H1 (cell line): Measurements from ENCODE around the gene CAMKK1. TPM values are rescaled to one million over a fixed set of nuclear protein-coding genes. Genes with fewer than 3 reads are reported as not detected.

Experiments
- CTCF ChIA-PET: fragments of 300-600 bp; sonication (Branson Sonifier 250); formaldehyde crosslinking; loops from one replicate; lab custom pipeline; 2021; ENCODE audit not compliant: partially characterized antibody; lab: Charles Lee
- POLR2A ChIA-PET: fragments of 300-600 bp; sonication (Branson Sonifier 250); formaldehyde crosslinking; loops from one replicate; lab custom pipeline; 2021; ENCODE audit warnings: inconsistent platforms; ENCODE audit not compliant: partially characterized antibody; lab: Charles Lee
- DNase-seq, 2 experiments: peaks; one replicate each; pipeline versions ENCODE4 v3.0.0 to v3.0.0-alpha.2; 2010 to 2022; ENCODE audit warnings: low spot score in 2 of 2, low read depth in 1 of 2, mixed read lengths in 1 of 2
- FAIRE-seq: peaks from 2 replicates; lab custom pipeline; 2011; peaks lifted over from hg19 to GRCh38; lab: Jason Lieb, UNC
- H2AFZ ChIP-seq: 2 replicates; pipeline ENCODE4 v1.8.1; 2012; ENCODE audit warnings: low read length, inconsistent platforms
- H2AK5ac ChIP-seq: 2 replicates; pipeline ENCODE4 v1.6.1; 2013; ENCODE audit warnings: low read depth, low read length
- H2BK120ac ChIP-seq: replicated peaks from 2 replicates; pipeline ENCODE3; 2013; ENCODE audit warnings: low read depth, low read length, inconsistent platforms
- H2BK12ac ChIP-seq: 2 replicates; pipeline ENCODE4 v1.6.1; 2013; ENCODE audit warnings: low read depth, low read length
- H2BK15ac ChIP-seq: 2 replicates; pipeline ENCODE4 v1.6.1; 2013; ENCODE audit warnings: low read length
- H2BK20ac ChIP-seq: 2 replicates; pipeline ENCODE4 v1.6.1; 2013; ENCODE audit warnings: low read length
- H2BK5ac ChIP-seq: 2 replicates; pipeline ENCODE4 v1.6.1; 2013; ENCODE audit warnings: low read depth, low read length
- H3K14ac ChIP-seq: 2 replicates; pipeline ENCODE4 v1.6.1; 2013; ENCODE audit warnings: inconsistent platforms; ENCODE audit not compliant: insufficient read length
- H3K18ac ChIP-seq: 2 replicates; pipeline ENCODE4 v1.6.1; 2013; ENCODE audit warnings: low read length; ENCODE audit errors: extremely low read depth
- H3K23ac ChIP-seq: 2 replicates; pipeline ENCODE4 v1.6.1; 2013; ENCODE audit warnings: inconsistent platforms; ENCODE audit not compliant: insufficient read length
- H3K23me2 ChIP-seq: 2 replicates; pipeline ENCODE4 v1.6.1; 2013; ENCODE audit warnings: low read depth, low read length
- H3K27ac ChIP-seq: 2 replicates; pipeline ENCODE4 v1.6.1; 2011; ENCODE audit warnings: low read depth, low read length, inconsistent platforms
- H3K27me3 ChIP-seq, 4 experiments: replicated peaks in 1 of 4; 1 replicate in 1 of 4; 2 replicates in 3 of 4; pipeline versions ENCODE4 v1.6.1 to v1.8.1; 2011 to 2013; ENCODE audit warnings: low read length in 3 of 4, mild to moderate bottlenecking in 3 of 4, inconsistent platforms in 2 of 4, mixed read lengths in 2 of 4, moderate library complexity in 1 of 4; ENCODE audit not compliant: control insufficient read depth in 3 of 4, insufficient read depth in 3 of 4; ENCODE audit errors: extremely low read depth in 1 of 4
- H3K36me3 ChIP-seq, 4 experiments: 2 replicates each; pipeline versions ENCODE4 v1.6.1 to v1.8.1; 2011 to 2013; ENCODE audit warnings: mild to moderate bottlenecking in 4 of 4, low read length in 3 of 4, moderate library complexity in 2 of 4, control low read depth in 1 of 4, inconsistent platforms in 1 of 4; ENCODE audit not compliant: insufficient read depth in 4 of 4, control insufficient read depth in 2 of 4
- H3K4ac ChIP-seq: replicated peaks from 2 replicates; pipeline ENCODE3; 2013; ENCODE audit warnings: low read length, low read depth, mixed read lengths, inconsistent platforms; ENCODE audit not compliant: insufficient read length
- H3K4me1 ChIP-seq, 4 experiments: replicated peaks in 1 of 4; 1 replicate in 1 of 4; 2 replicates in 3 of 4; pipeline versions ENCODE4 v1.6.1 to v1.8.1; 2011 to 2013; ENCODE audit warnings: low read length in 3 of 4, inconsistent platforms in 2 of 4, mixed read lengths in 1 of 4; ENCODE audit not compliant: insufficient read depth in 4 of 4, control insufficient read depth in 3 of 4
- H3K4me2 ChIP-seq, 2 experiments: 2 replicates each; pipeline versions ENCODE4 v1.6.1 to v1.8.1; 2011 to 2013; ENCODE audit warnings: low read depth in 2 of 2, low read length in 2 of 2, control low read depth in 1 of 2, inconsistent platforms in 1 of 2, mild to moderate bottlenecking in 1 of 2; ENCODE audit not compliant: insufficient read depth in 1 of 2
- H3K4me3 ChIP-seq, 4 experiments: fragments of 200-600, 300-600 bp in 1 of 4; sonication (generic), shearing (Covaris generic), sonication (Bioruptor Twin) in 1 of 4; 2 replicates each; pipeline versions ENCODE4 v1.5.1 to v1.8.1; 2011 to 2016; ENCODE audit warnings: low read length in 4 of 4, low read depth in 3 of 4, control low read depth in 2 of 4, inconsistent platforms in 2 of 4, mild to moderate bottlenecking in 2 of 4, mixed read lengths in 1 of 4, moderate library complexity in 1 of 4; ENCODE audit not compliant: insufficient read depth in 2 of 4; ENCODE audit errors: extremely low read depth in 1 of 4
- H3K56ac ChIP-seq: replicated peaks from 2 replicates; pipeline ENCODE3; 2013; ENCODE audit warnings: low read depth, mild to moderate bottlenecking, mixed read lengths, low read length, inconsistent platforms; ENCODE audit not compliant: insufficient read length
- H3K79me1 ChIP-seq: 2 replicates; pipeline ENCODE4 v1.6.1; 2013; ENCODE audit warnings: low read depth, low read length, control low read depth
- H3K79me2 ChIP-seq, 2 experiments: 2 replicates each; pipeline versions ENCODE4 v1.6.1 to v1.8.1; 2012 to 2013; ENCODE audit warnings: low read length in 2 of 2, mild to moderate bottlenecking in 2 of 2, inconsistent platforms in 1 of 2; ENCODE audit not compliant: insufficient read depth in 2 of 2, control insufficient read depth in 1 of 2
- H3K9ac ChIP-seq, 4 experiments: replicated peaks in 1 of 4; 1 replicate in 1 of 4; 2 replicates in 3 of 4; pipeline versions ENCODE4 v1.6.1 to v1.8.1; 2011 to 2013; ENCODE audit warnings: low read depth in 3 of 4, low read length in 3 of 4, control low read depth in 2 of 4, mild to moderate bottlenecking in 2 of 4, moderate library complexity in 2 of 4, inconsistent platforms in 1 of 4; ENCODE audit errors: extremely low read depth in 1 of 4
- H3K9me3 ChIP-seq, 2 experiments: 2 replicates each; pipeline versions ENCODE4 v1.6.1 to v1.8.1; 2012 to 2013; ENCODE audit warnings: mild to moderate bottlenecking in 2 of 2, moderate library complexity in 2 of 2, control low read depth in 1 of 2, inconsistent platforms in 1 of 2, low read depth in 1 of 2, low read length in 1 of 2, mixed read lengths in 1 of 2; ENCODE audit not compliant: insufficient read depth in 2 of 2
- H4K20me1 ChIP-seq, 2 experiments: replicated peaks in 1 of 2; 2 replicates each; pipeline versions ENCODE3 to v1.8.1; 2011 to 2013; ENCODE audit warnings: inconsistent platforms in 2 of 2, low read length in 2 of 2, mild to moderate bottlenecking in 1 of 2; ENCODE audit not compliant: insufficient read depth in 2 of 2, control insufficient read depth in 1 of 2
- H4K5ac ChIP-seq: 2 replicates; pipeline ENCODE4 v1.6.1; 2013; ENCODE audit warnings: low read length, low read depth, mixed read lengths, inconsistent platforms; ENCODE audit not compliant: insufficient read length
- H4K8ac ChIP-seq: 2 replicates; pipeline ENCODE4 v1.8.0; 2013; ENCODE audit warnings: mild to moderate bottlenecking, moderate library complexity, low read length, inconsistent platforms; ENCODE audit not compliant: insufficient read depth; ENCODE audit errors: extremely low read depth
- H4K91ac ChIP-seq: replicated peaks from 2 replicates; pipeline ENCODE3; 2013; ENCODE audit warnings: low read length, mixed read lengths, inconsistent platforms; ENCODE audit not compliant: insufficient read length
- ATF2 ChIP-seq: IDR thresholded peaks from 2 replicates; pipeline ENCODE4 v1.6.1; 2012; ENCODE audit warnings: low read length, inconsistent platforms
- MAFK ChIP-seq: IDR thresholded peaks from 2 replicates; pipeline ENCODE4 v1.6.1; 2012; ENCODE audit warnings: low read depth, mild to moderate bottlenecking, improper control_type of control experiment, low read length
- YY1 ChIP-seq: IDR thresholded peaks from 2 replicates; pipeline ENCODE4 v1.6.1; 2011; ENCODE audit warnings: low read depth, mild to moderate bottlenecking, low read length
- ZNF274 ChIP-seq: IDR thresholded peaks from 2 replicates; pipeline ENCODE4 v1.7.0; 2012; ENCODE audit warnings: low read length, borderline replicate concordance; ENCODE audit errors: extremely low read depth
- WGBS, 2 experiments: shearing (Covaris generic) in 1 of 2; methylation state at CpG; one replicate each; pipeline versions ENCODE4 v1.1.6 to v1.1.7; 2013 to 2015; ENCODE audit warnings: low lambda C conversion rate in 2 of 2, mixed read lengths in 2 of 2, inconsistent platforms in 1 of 2, low coverage in 1 of 2, missing lambda C conversion rate in 1 of 2; ENCODE audit not compliant: insufficient replicate concordance in 2 of 2, insufficient coverage in 1 of 2, insufficient read length in 1 of 2; ENCODE audit errors: extremely low coverage in 1 of 2, missing lambda C conversion rate in 1 of 2; 5-methylcytosine and 5-hydroxymethylcytosine counted together
- polyA plus RNA-seq, 7 experiments: library from polyadenylated mRNA; depleted of rRNA in 3 of 7; stranded (reverse) in 5 of 7; unstranded in 2 of 7; fragments of >200 nt in 5 of 7; fragments of 200-250 nt in 2 of 7; gene quantifications; 1 replicate in 5 of 7; 2 replicates in 1 of 7; 4 replicates in 1 of 7; pipeline versions ENCODE4 v1.2.1 to v1.2.3, GENCODE V29; 2011 to 2013; ENCODE audit warnings: missing spikeins in 2 of 7, mixed read lengths in 2 of 7
- total RNA-seq: library from RNA; stranded (reverse); fragmentation: NEBNext Ultra II Directional; extraction: Animal tissue kit (Norgen Biotek cat#: 25700); gene quantifications from 2 replicates; pipeline ENCODE4 v1.2.1, GENCODE V29; 2021

The CAMKK1 gene
- total and polyA plus RNA-seq, 2 of the 8 experiments (the other 6 are each of a cell fraction or from before 2014, with no cell fraction given): 7.1 to 7.6 TPM

GRCh38 chr17:3815122-3815521 lies 77.7 kb downstream of the CAMKK1 start:
- Histone ChIP-seq H3K9me3 (no peaks in the 10 kb centered on the region), H2BK120ac (no peak overlapping the region), H3K56ac (no peak overlapping the region), H2BK12ac (no peak overlapping the region), H3K27me3 (no peaks in the 10 kb centered on the region), H3K4me2 (no peak overlapping the region), H2AFZ (no peak overlapping the region), H3K4me1 (no peaks in the 10 kb centered on the region), H2AK5ac (no peak overlapping the region), H3K23me2 (no peaks in the 10 kb centered on the region; the same call in 1 of the 2 replicates), H3K23ac (no peak overlapping the region), H2BK20ac (no peak overlapping the region), H4K8ac (no peak overlapping the region), H3K14ac (no peak overlapping the region), H3K4ac (no peak overlapping the region), H3K79me2 (no peaks in the 10 kb centered on the region), H4K20me1 (peaks cover 2 to 6% of the 10 kb centered on the region in 2 experiments), H2BK15ac (no peak overlapping the region), H3K79me1 (no peaks in the 10 kb centered on the region), H3K27ac (no peak overlapping the region), H3K36me3 (peaks cover 32 to 88% (median 66%) of the 10 kb centered on the region in 4 experiments), H4K5ac (no peak overlapping the region), H3K9ac (no peak overlapping the region), H3K4me3 (no peak overlapping the region), H4K91ac (no peak overlapping the region), H3K18ac (no peak overlapping the region), H2BK5ac (no peak overlapping the region)
- no peak for FAIRE-seq
- WGBS, 2 experiments: 91% methylated on average over 6 of the region's 6 CpGs; no CpG with 5 or more reads in 1 of the 2 experiments
- no peak for DNase-seq
- ChIA-PET CTCF (interaction anchor here (1.0 to 1.8 kb wide), 2 partner anchors 75 to 78 kb away, joined by 5 to 7 read pairs; no protein-coding TSS in a partner anchor), POLR2A (interaction anchor here (1.0 kb wide), 1 partner anchor 11 kb away, joined by 3 read pairs; no protein-coding TSS in a partner anchor)
- TF ChIP-seq YY1 (no peak), MAFK (no peak), ZNF274 (no peak), ATF2 (no peak)
